K562 (cell line): Measurements from ENCODE around the gene GATB. TPM values are rescaled to one million over a fixed set of nuclear protein-coding genes. Genes with fewer than 3 reads are reported as not detected.

ENCODE experiments used
- ATAC-seq: fragments of 200-7000 bp; cut with Tn5 transposase; 3 replicates; pipeline ENCODE4 v1.9.1; 2020; ENCODE audit warnings: moderate library complexity
- BruUV-seq: library from RNA; stranded (reverse); fragments of 400-500 nt; replicated peaks from 2 replicates; lab custom pipeline; 2021; lab: Mats Ljungman, UMichigan
- CTCF ChIA-PET: fragments of 300-600 bp; formaldehyde crosslinking; extraction: SDS; loops from one replicate; lab custom pipeline; 2021; ENCODE audit warnings: low intra/inter-chr PET ratio; lab: Yijun Ruan, JAX
- POLR2A ChIA-PET: fragments of 300-600, 350-650 bp; sonication (Branson Sonifier 250); formaldehyde crosslinking; extraction: SDS; loops from one replicate; lab custom pipeline; 2021; ENCODE audit warnings: antibody characterized with exemption, inconsistent platforms; lab: Yijun Ruan, JAX
- DNase-seq, 4 experiments: peaks; one replicate each; pipeline versions ENCODE4 v3.0.0 to v3.0.0-alpha.2; 2011 to 2018; ENCODE audit warnings: low spot score in 3 of 4, mixed read lengths in 3 of 4; ENCODE audit errors: extremely low read depth in 1 of 4
- FAIRE-seq: peaks from 2 replicates; lab custom pipeline; 2011; peaks lifted over from hg19 to GRCh38; lab: Jason Lieb, UNC
- H2AFZ ChIP-seq: 2 replicates; pipeline ENCODE4 v1.6.0; 2011; ENCODE audit warnings: low read depth, low read length, control low read depth, inconsistent platforms
- H3K27ac ChIP-seq: fragments of 200-600 bp; 3 replicates; pipeline ENCODE4 v1.8.0; 2011; ENCODE audit warnings: low read depth, mild to moderate bottlenecking, control low read depth, inconsistent platforms, low read length, moderate library complexity, mixed read lengths; ENCODE audit errors: extremely low read depth
- H3K27me3 ChIP-seq, 2 experiments: fragments of 300-600 bp in 1 of 2; 2 replicates in 1 of 2; 3 replicates in 1 of 2; pipeline versions ENCODE4 v1.6.0 to v1.8.0; 2011; ENCODE audit warnings: inconsistent platforms in 2 of 2, low read length in 2 of 2, mild to moderate bottlenecking in 1 of 2, mixed read lengths in 1 of 2, moderate library complexity in 1 of 2; ENCODE audit not compliant: control insufficient read depth in 2 of 2, insufficient read depth in 2 of 2
- H3K36me3 ChIP-seq: fragments of 300-600 bp; 3 replicates; pipeline ENCODE4 v1.8.0; 2011; ENCODE audit warnings: mild to moderate bottlenecking, low read length, inconsistent platforms; ENCODE audit not compliant: control insufficient read depth, insufficient read depth
- H3K4me1 ChIP-seq, 2 experiments: fragments of 200-600 bp in 1 of 2; replicated peaks in 1 of 2; 2 replicates in 1 of 2; 3 replicates in 1 of 2; pipeline versions ENCODE4 v1.5.1 to v1.8.0; 2011; ENCODE audit warnings: inconsistent platforms in 2 of 2, low read length in 2 of 2, mild to moderate bottlenecking in 1 of 2, mixed read lengths in 1 of 2, moderate library complexity in 1 of 2; ENCODE audit not compliant: control insufficient read depth in 2 of 2, insufficient read depth in 2 of 2
- H3K4me2 ChIP-seq: 2 replicates; pipeline ENCODE4 v1.6.1; 2011; ENCODE audit warnings: low read length, control low read depth, inconsistent platforms, mixed read lengths; ENCODE audit not compliant: insufficient read depth
- H3K4me3 ChIP-seq: fragments of 200-600 bp; sonication (generic), shearing (Covaris generic); 2 replicates; pipeline ENCODE4 v1.5.1; 2016; ENCODE audit warnings: control low read depth, inconsistent platforms
- H3K79me2 ChIP-seq: fragments of 200-600 bp; 3 replicates; pipeline ENCODE4 v1.8.0; 2011; ENCODE audit warnings: low read length, inconsistent platforms; ENCODE audit not compliant: control insufficient read depth, insufficient read depth
- H3K9ac ChIP-seq, 2 experiments: 2 replicates each; pipeline versions ENCODE4 v1.6.0 to v1.6.1; 2011; ENCODE audit warnings: low read depth in 2 of 2, low read length in 2 of 2, control low read depth in 1 of 2, inconsistent platforms in 1 of 2, mild to moderate bottlenecking in 1 of 2, mixed read lengths in 1 of 2; ENCODE audit not compliant: insufficient read depth in 1 of 2
- H3K9me1 ChIP-seq: one replicate; pipeline ENCODE4 v1.6.0; 2011; ENCODE audit warnings: inconsistent platforms, mild to moderate bottlenecking, low read length, moderate library complexity; ENCODE audit not compliant: control insufficient read depth, insufficient read depth
- H3K9me3 ChIP-seq: replicated peaks from 2 replicates; pipeline ENCODE4 v1.5.1; 2011; ENCODE audit warnings: low read depth, low read length, inconsistent platforms; ENCODE audit not compliant: control insufficient read depth, insufficient read depth
- H4K20me1 ChIP-seq: replicated peaks from 2 replicates; pipeline ENCODE4 v1.6.1; 2011; ENCODE audit warnings: low read length, inconsistent platforms, mixed read lengths; ENCODE audit not compliant: control insufficient read depth, insufficient read depth
- ARID2 ChIP-seq: fragments of 450-650 bp; IDR thresholded peaks from 2 replicates; pipeline ENCODE4 v1.6.1; 2017; ENCODE audit warnings: antibody characterized with exemption, mild to moderate bottlenecking
- DPF2 ChIP-seq: fragments of 450-650 bp; IDR thresholded peaks from 2 replicates; pipeline ENCODE4 v1.6.1; 2016
- HDGF ChIP-seq: fragments of 450-650 bp; IDR thresholded peaks from 2 replicates; pipeline ENCODE4 v1.6.1; 2016
- NR3C1 ChIP-seq: sonication (generic); formaldehyde crosslinking; IDR thresholded peaks from 2 replicates; pipeline ENCODE4 v1.8.1; 2022; ENCODE audit warnings: missing genetic modification reagents
- PHB2 ChIP-seq: fragments of 450-650 bp; IDR thresholded peaks from 2 replicates; pipeline ENCODE4 v1.6.1; 2017; ENCODE audit warnings: low read depth
- POLR2AphosphoS2 ChIP-seq: IDR thresholded peaks from 2 replicates; pipeline ENCODE4 v1.6.1; 2012; ENCODE audit warnings: low read length, improper control_type of control experiment
- SMARCE1 ChIP-seq: fragments of 450-650 bp; IDR thresholded peaks from 2 replicates; pipeline ENCODE4 v1.7.1; 2016; ENCODE audit warnings: mild to moderate bottlenecking
- SRSF7 ChIP-seq: fragments of 200-400 bp; formaldehyde crosslinking; optimal IDR thresholded peaks from 2 replicates; pipeline ENCODE3; 2017; ENCODE audit warnings: mild to moderate bottlenecking, low read depth, low read length
- TEAD4 ChIP-seq, 2 experiments: sonication (generic) in 1 of 2; formaldehyde crosslinking in 1 of 2; IDR thresholded peaks; 2 replicates each; pipeline versions ENCODE4 v1.6.1 to v1.8.0; 2012 to 2022; ENCODE audit warnings: borderline replicate concordance in 1 of 2, inconsistent platforms in 1 of 2, low read length in 1 of 2, mild to moderate bottlenecking in 1 of 2, missing genetic modification reagents in 1 of 2
- ZFP36 ChIP-seq: fragments of 150-350 bp; IDR thresholded peaks from 2 replicates; pipeline ENCODE4 v1.6.1; 2018; ENCODE audit warnings: low read length, low read depth; ENCODE audit not compliant: partially characterized antibody
- ZNF707 ChIP-seq: fragments of 250-450 bp; sonication (Bioruptor Pico); conservative IDR thresholded peaks from 2 replicates; pipeline ENCODE4 v1.8.0; 2022; ENCODE audit warnings: inconsistent platforms, mild to moderate bottlenecking, moderate library complexity
- WGBS: fragments of 100-300 bp; shearing (Covaris generic); methylation state at CpG from one replicate; pipeline ENCODE4 v1.1.6; 2016; ENCODE audit warnings: low coverage, mixed read lengths; ENCODE audit not compliant: insufficient coverage; ENCODE audit errors: missing lambda C conversion rate; 5-methylcytosine and 5-hydroxymethylcytosine counted together
- in situ Hi-C: fragments of 300-500 bp; cut with MboI; formaldehyde crosslinking; loops from 4 replicates; pipeline ENCODE4 v1.15.0; 2018; ENCODE audit warnings: inconsistent platforms, mixed read lengths
- intact Hi-C: fragments of 100-400 bp; cut with micrococcal nuclease; formaldehyde crosslinking; loops from 2 replicates; pipeline ENCODE4 v1.14.2; 2022
- polyA plus RNA-seq, 8 experiments: library from polyadenylated mRNA; depleted of rRNA in 4 of 8; stranded (reverse) in 5 of 8; unstranded in 3 of 8; fragments of >200 nt; fragmentation: Nextera tagmentation in 2 of 8; fragmentation: Illumina TruSeq in 1 of 8; extraction: Ambion mirVana in 2 of 8; extraction: Trizol in 1 of 8; gene quantifications; 2 replicates each; pipeline versions ENCODE4 v1.2.1 to v1.2.3, GENCODE V29; 2011 to 2014; ENCODE audit warnings: inconsistent platforms in 1 of 8, missing spikeins in 1 of 8
- total RNA-seq, 7 experiments: library from RNA; depleted of rRNA in 6 of 7; stranded (reverse); fragments of >200 nt in 6 of 7; fragmentation: Illumina TruSeq in 2 of 7; extraction: Trizol in 2 of 7; gene quantifications; 2 replicates each; pipeline versions ENCODE4 v1.2.1 to v1.2.3, GENCODE V29; 2011 to 2021; ENCODE audit warnings: low replicate concordance in 1 of 7
- TF ChIP-seq, protein P1 (sequence below): fragments of 250-450 bp; sonication (Bioruptor Pico); IDR thresholded peaks from 2 replicates; pipeline ENCODE4 v1.4.0; 2020; ENCODE audit warnings: borderline replicate concordance
- TF ChIP-seq, protein P2 (sequence below): sonication (generic); formaldehyde crosslinking; IDR thresholded peaks from 2 replicates; pipeline ENCODE4 v1.8.0; 2022; ENCODE audit warnings: mild to moderate bottlenecking, missing genetic modification reagents
- TF ChIP-seq, protein P3 (sequence below): fragments of 200-800 bp; sonication (Bioruptor generic); IDR thresholded peaks from 2 replicates; pipeline ENCODE4 v1.6.1; 2017; ENCODE audit warnings: missing genetic modification characterization, missing compliant biosample characterization

Gene GATB
- total and polyA plus RNA-seq, 9 of the 15 experiments (the other 6 are each of a cell fraction or from before 2014, with no cell fraction given) = 15.3 to 31.8 (median 26.2) TPM

DNA sequence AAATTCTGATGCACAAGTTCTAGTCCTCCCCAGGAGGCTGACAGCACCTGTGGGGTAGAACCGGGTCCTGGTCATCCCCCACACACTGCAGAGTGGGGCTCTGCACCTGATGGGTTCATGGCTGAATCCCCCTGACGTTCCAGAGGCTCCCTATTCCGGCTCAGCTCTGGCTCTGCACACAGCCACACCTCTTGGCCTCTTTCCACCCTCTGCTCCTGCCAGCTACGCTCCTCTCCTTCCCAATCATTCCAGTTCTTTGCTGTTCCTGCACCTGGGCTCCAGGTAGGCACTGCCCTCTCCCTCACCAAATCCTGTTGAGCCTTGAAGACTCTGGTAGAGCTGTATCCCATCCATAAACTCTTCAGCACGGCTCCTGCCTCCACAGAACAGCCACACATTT is 75.5 kb downstream of the GATB start (continued):
- TF ChIP-seq, protein P1, sequence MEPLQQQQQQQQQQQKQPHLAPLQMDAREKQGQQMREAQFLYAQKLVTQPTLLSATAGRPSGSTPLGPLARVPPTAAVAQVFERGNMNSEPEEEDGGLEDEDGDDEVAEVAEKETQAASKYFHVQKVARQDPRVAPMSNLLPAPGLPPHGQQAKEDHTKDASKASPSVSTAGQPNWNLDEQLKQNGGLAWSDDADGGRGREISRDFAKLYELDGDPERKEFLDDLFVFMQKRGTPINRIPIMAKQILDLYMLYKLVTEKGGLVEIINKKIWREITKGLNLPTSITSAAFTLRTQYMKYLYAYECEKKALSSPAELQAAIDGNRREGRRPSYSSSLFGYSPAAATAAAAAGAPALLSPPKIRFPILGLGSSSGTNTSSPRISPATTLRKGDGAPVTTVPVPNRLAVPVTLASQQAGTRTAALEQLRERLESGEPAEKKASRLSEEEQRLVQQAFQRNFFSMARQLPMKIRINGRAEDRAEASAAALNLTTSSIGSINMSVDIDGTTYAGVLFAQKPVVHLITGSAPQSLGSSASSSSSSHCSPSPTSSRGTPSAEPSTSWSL = no peak
- no peak for TF ChIP-seq DPF2
- TF ChIP-seq SMARCE1 = no peak
- no peak for TF ChIP-seq NR3C1 (CRISPR knock-in tag)
- TF ChIP-seq, all 486 proteins: peak for 0

DNA sequence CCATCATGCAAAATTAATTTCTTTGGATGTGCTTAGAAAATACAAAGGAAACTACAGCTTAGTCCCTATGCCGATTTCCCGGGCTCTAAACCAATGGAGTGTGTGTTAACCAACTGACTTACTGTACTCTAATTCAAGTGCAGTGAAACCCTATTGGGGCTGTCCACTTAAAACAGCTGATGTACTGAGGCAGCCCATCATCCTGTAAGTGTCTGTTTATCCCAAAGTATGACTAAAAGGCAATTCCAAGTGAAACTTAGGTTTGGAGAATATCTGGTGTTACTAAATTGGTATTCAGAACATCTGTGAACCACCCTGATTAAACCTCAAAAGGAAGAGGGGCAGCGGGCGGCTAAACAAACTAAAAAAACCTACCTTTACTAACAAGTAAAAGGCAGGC is 79.7 kb downstream of the GATB start:
- intact Hi-C loops = no loop called here
- WGBS = 62% methylated on average over 4 of the region's 4 CpGs
- Histone ChIP-seq H3K9me1 (no peaks in the 10 kb centered on the region), H3K27me3 (no peaks in the 10 kb centered on the region), H3K4me2 (no peak overlapping the region), H3K27ac (no peak overlapping the region), H3K79me2 (no peaks in the 10 kb centered on the region), H3K4me3 (no peak overlapping the region), H3K9me3 (no peaks in the 10 kb centered on the region), H3K9ac (no peak overlapping the region), H3K36me3 (peaks cover 3% of the 10 kb centered on the region; the same call in 1 of the 3 replicates), H4K20me1 (no peaks in the 10 kb centered on the region), H3K4me1 (no peaks in the 10 kb centered on the region), H2AFZ (no peak overlapping the region)
- ChIA-PET CTCF (no interaction called here), POLR2A (no interaction called here)
- TF ChIP-seq ZFP36 = no peak
- no peak for TF ChIP-seq POLR2AphosphoS2
- no peak for TF ChIP-seq TEAD4 (IDR thresholded peaks at IDR 0.05; ENCODE audit: low read length)
- no peak for TF ChIP-seq TEAD4 (CRISPR knock-in tag; IDR thresholded peaks at IDR 0.05; ENCODE audit: borderline replicate concordance)
- TF ChIP-seq PHB2 = no peak
- TF ChIP-seq ARID2 = no peak
- TF ChIP-seq, protein P2, sequence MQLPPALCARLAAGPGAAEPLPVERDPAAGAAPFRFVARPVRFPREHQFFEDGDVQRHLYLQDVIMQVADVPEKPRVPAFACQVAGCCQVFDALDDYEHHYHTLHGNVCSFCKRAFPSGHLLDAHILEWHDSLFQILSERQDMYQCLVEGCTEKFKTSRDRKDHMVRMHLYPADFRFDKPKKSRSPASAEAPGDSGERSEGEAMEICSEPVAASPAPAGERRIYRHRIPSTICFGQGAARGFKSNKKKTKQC = no peak
- no peak for TF ChIP-seq ZNF707 (CRISPR knock-in tag)
- TF ChIP-seq SRSF7 = no peak
- TF ChIP-seq, protein P3, sequence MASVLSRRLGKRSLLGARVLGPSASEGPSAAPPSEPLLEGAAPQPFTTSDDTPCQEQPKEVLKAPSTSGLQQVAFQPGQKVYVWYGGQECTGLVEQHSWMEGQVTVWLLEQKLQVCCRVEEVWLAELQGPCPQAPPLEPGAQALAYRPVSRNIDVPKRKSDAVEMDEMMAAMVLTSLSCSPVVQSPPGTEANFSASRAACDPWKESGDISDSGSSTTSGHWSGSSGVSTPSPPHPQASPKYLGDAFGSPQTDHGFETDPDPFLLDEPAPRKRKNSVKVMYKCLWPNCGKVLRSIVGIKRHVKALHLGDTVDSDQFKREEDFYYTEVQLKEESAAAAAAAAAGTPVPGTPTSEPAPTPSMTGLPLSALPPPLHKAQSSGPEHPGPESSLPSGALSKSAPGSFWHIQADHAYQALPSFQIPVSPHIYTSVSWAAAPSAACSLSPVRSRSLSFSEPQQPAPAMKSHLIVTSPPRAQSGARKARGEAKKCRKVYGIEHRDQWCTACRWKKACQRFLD (CRISPR knock-in tag) = no peak
- TF ChIP-seq HDGF = no peak
- FAIRE-seq (no peak), ATAC-seq (no peak), DNase-seq (no peak)
- in situ Hi-C loops = no loop called here
- BruUV-seq = no TSS peak
